Activated CD4-positive, CD25-positive, alpha-beta regulatory T cell treated with anti-CD3 and anti-CD28 coated beads, Interleukin-2, amount 50 U/mL, for 24 hours (primary cell): Measurements from ENCODE around the gene HOMER3.
"Not testable (repeated sequence)": the region's sequence is repeated elsewhere in the genome, so short reads cannot be mapped to it uniquely, and the experiment has no call there.

ENCODE experiments used
- ATAC-seq, 2 donors: fragments of 150-1000 bp; cut with Tn5 transposase; one replicate each; pipeline ENCODE4 v1.10.0; 2021; ENCODE audit warnings: mild to moderate bottlenecking in 1 of 2, moderate library complexity in 1 of 2

The HOMER3 gene

GRCh38 chr19:18952364-18953003 lies 11.5 kb upstream of the HOMER3 start:
- ATAC-seq = not testable (repeated sequence)

- ATAC-seq = no peak
These were observed 10.8 kb upstream of the HOMER3 start for GRCh38 chr19:18951721-18952281.

GRCh38 chr19:18949858-18950257 lies 8.8 kb upstream of the HOMER3 start:
- no peak for ATAC-seq

- no peak for ATAC-seq
These were observed 7.9 kb upstream of the HOMER3 start for GRCh38 chr19:18948976-18949356.

- ATAC-seq = no peak
These were observed 7.3 kb upstream of the HOMER3 start for GRCh38 chr19:18948075-18948975.

- ATAC-seq = no peak
These were observed 5.9 kb upstream of the HOMER3 start for GRCh38 chr19:18946918-18947317.

GRCh38 chr19:18946335-18946734 lies 5.3 kb upstream of the HOMER3 start:
- no peak for ATAC-seq

GRCh38 chr19:18945297-18945696 lies 4.3 kb upstream of the HOMER3 start:
- ATAC-seq = no peak

GRCh38 chr19:18943465-18943864 lies 2.4 kb upstream of the HOMER3 start:
- ATAC-seq = no peak

- no peak for ATAC-seq
These were observed 1.7 kb upstream of the HOMER3 start for GRCh38 chr19:18942692-18943091.

GRCh38 chr19:18941628-18942354 lies 774 bp upstream of the HOMER3 start:
- no peak for ATAC-seq

- no peak for ATAC-seq
These were observed 872 bp downstream of the HOMER3 start for GRCh38 chr19:18939922-18940768.

- ATAC-seq = no peak
These were observed 1.9 kb downstream of the HOMER3 start for GRCh38 chr19:18939163-18939562.

- ATAC-seq = no peak
These were observed 7.7 kb downstream of the HOMER3 start for GRCh38 chr19:18933297-18933696.

GRCh38 chr19:18932216-18932841 lies 8.7 kb downstream of the HOMER3 start:
- ATAC-seq = peak; percentile 81 to 84

- ATAC-seq = no peak
These were observed 9.5 kb downstream of the HOMER3 start for GRCh38 chr19:18931316-18932162.

GRCh38 chr19:18929311-18929710 lies 11.7 kb downstream of the HOMER3 start:
- ATAC-seq = no peak

- ATAC-seq = no peak
These were observed 12.8 kb downstream of the HOMER3 start for GRCh38 chr19:18928018-18928805.

GRCh38 chr19:18924684-18925213 lies 16.3 kb downstream of the HOMER3 start:
- ATAC-seq = no peak
